Aorta (tissue), 5 donors: ENCODE results near the gene TEX52. TPM values are rescaled to one million over a fixed set of nuclear protein-coding genes. Genes with fewer than 3 reads are reported as not detected.

Source experiments
- ATAC-seq: fragments of 200-7000 bp; cut with Tn5 transposase; one replicate; pipeline ENCODE4 v1.9.1; 2022; ENCODE audit warnings: moderate library complexity; ENCODE audit not compliant: low FRiP score
- DNase-seq, 2 donors: peaks; one replicate each; pipeline ENCODE4 v3.0.0-alpha.2; 2020
- H3K27ac ChIP-seq, 2 donors: one replicate each; pipeline ENCODE4 v1.5.1; 2013; ENCODE audit warnings: low read length in 2 of 2, mild to moderate bottlenecking in 2 of 2, moderate library complexity in 2 of 2, control low read depth in 1 of 2, inconsistent platforms in 1 of 2, low read depth in 1 of 2
- H3K27me3 ChIP-seq, 2 donors: one replicate each; pipeline ENCODE4 v1.6.1; 2013; ENCODE audit warnings: control low read depth in 1 of 2, low read length in 1 of 2, mild to moderate bottlenecking in 1 of 2, moderate library complexity in 1 of 2; ENCODE audit not compliant: insufficient read depth in 2 of 2, control insufficient read depth in 1 of 2
- H3K36me3 ChIP-seq, 2 donors: one replicate each; pipeline ENCODE4 v1.6.1; 2013; ENCODE audit warnings: control low read depth in 1 of 2, low read length in 1 of 2, mild to moderate bottlenecking in 1 of 2; ENCODE audit not compliant: insufficient read depth in 2 of 2, control insufficient read depth in 1 of 2
- H3K4me1 ChIP-seq, 2 donors: one replicate each; pipeline ENCODE4 v1.6.1; 2013; ENCODE audit warnings: low read length in 2 of 2, control low read depth in 1 of 2, mild to moderate bottlenecking in 1 of 2, moderate library complexity in 1 of 2; ENCODE audit not compliant: insufficient read depth in 2 of 2, control insufficient read depth in 1 of 2
- H3K4me3 ChIP-seq, 2 donors: one replicate each; pipeline ENCODE4 v1.5.1; 2013; ENCODE audit warnings: low read length in 2 of 2, control low read depth in 1 of 2, mild to moderate bottlenecking in 1 of 2
- H3K9me3 ChIP-seq: one replicate; pipeline ENCODE4 v1.6.1; 2013; ENCODE audit warnings: mild to moderate bottlenecking, low read length; ENCODE audit not compliant: control insufficient read depth
- WGBS, 2 donors: extraction: QIAGEN DNeasy Blood & Tissue Kit; methylation state at CpG; one replicate each; pipeline ENCODE4 v1.1.7; 2013; 5-methylcytosine and 5-hydroxymethylcytosine counted together
- intact Hi-C, 2 donors: fragments of 100-400 bp; cut with DNase I; formaldehyde crosslinking; loops; one replicate each; pipeline versions ENCODE4 v1.14.2 to v1.15.0; 2022
- polyA plus RNA-seq, 2 donors: library from polyadenylated mRNA; stranded (reverse); fragments of 200-250 nt; gene quantifications; one replicate each; pipeline ENCODE4 v1.2.3, GENCODE V29; 2013
- total RNA-seq, 2 donors: library from RNA; stranded (reverse); fragmentation: NEBNext Ultra II Directional; extraction: Animal tissue kit (Norgen Biotek cat#: 25700); gene quantifications; one replicate each; pipeline ENCODE4 v1.2.1, GENCODE V29; 2021
- donor health status: healthy with polysubstance abuse.
- donor health status: Bipolar disorder and iron deficiency.
- donor health status: DM: no; HTN: no; CAD: no.
- donor health status: DM: no; HTN: no; CAD: no.
- donor health status: DM: yes; HTN: yes; CAD: no.

TEX52 gene
- total and polyA plus RNA-seq, 4 donors = not detected

DNA sequence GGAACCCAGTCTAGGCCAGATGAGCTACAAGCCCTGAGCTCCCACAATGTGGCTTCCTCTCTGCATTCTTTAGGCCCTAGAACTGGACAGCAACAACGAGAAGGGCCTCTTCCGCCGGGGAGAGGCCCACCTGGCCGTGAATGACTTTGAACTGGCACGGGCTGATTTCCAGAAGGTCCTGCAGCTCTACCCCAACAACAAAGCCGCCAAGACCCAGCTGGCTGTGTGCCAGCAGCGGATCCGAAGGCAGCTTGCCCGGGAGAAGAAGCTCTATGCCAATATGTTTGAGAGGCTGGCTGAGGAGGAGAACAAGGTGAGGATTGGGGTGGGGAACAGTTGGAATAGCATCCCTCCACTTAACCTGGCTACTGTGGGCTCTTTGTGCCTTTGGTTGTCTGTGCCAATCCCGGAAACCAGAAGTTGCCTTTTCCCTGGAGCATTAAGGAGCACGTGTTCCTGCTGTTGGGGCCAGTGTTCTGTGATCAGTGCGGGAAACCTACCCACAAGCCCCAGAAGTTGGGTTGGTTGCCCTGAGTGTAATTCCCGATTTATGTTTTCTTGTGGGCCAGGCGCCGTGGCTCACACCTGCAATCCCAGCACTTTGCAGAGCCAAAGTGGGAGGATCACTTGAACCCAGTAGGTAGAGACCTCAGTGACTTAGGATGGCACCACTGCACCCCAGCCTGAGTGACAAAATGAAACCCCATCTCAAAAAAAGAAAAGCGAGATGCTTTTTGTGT, 55.6 kb downstream of the TEX52 start:
- 57 to 58% methylated on average over 16 of the region's 16 CpGs for WGBS, 2 donors
- Histone ChIP-seq H3K9me3 (no peaks in the 10 kb centered on the region), H3K36me3 (peaks cover 0 to 24% of the 10 kb centered on the region in 2 donors), H3K4me3 (no peak overlapping the region), H3K27ac (no peak overlapping the region), H3K4me1 (peaks cover 0 to 3% of the 10 kb centered on the region in 2 donors), H3K27me3 (no peaks in the 10 kb centered on the region)
- ATAC-seq (no peak), DNase-seq (no peak)
- intact Hi-C loops = no loop called here

DNA sequence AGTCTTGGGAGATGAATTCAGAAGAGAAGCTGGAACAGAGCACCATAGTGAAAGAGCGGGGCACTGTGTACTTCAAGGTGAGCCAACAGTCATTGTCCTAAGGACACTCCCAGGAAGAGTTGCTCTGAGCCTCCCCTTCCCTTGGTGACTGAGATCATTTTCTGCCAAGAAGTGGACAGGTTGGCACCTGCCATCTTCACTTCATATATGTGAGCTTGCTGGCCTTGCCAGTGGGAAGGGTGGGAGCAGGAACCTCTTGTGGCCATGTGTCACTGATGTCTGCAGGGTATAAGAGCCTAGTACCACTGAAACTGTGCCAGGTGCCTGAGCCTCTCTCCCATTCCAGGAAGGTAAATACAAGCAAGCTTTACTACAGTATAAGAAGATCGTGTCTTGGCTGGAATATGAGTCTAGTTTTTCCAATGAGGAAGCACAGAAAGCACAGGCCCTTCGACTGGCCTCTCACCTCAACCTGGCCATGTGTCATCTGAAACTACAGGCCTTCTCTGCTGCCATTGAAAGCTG, 56.7 kb downstream of the TEX52 start:
- Histone ChIP-seq H3K9me3 (no peaks in the 10 kb centered on the region), H3K4me1 (peaks cover 0 to 3% of the 10 kb centered on the region in 2 donors), H3K27me3 (no peaks in the 10 kb centered on the region), H3K27ac (no peak overlapping the region), H3K36me3 (peaks cover 0 to 24% of the 10 kb centered on the region in 2 donors), H3K4me3 (no peak overlapping the region)
- WGBS, 2 donors = 88 to 91% methylated on average over 3 of the region's 3 CpGs
- ATAC-seq (no peak), DNase-seq (no peak)
- intact Hi-C loops = no loop called here

Other genes with a start within 250 kb of the TEX52 start
- gene FKBP4, start 62.1 kb downstream of the TEX52 start, total RNA-seq = 10 to 100 TPM; 42.9 to 50.2 TPM
- gene FKBP4, start 62.1 kb downstream of the TEX52 start, polyA plus RNA-seq = 10 to 100 TPM; 18.2 to 23.8 TPM
- 10 to 100 TPM; 23.9 to 43.7 TPM for gene ITFG2, start 44.4 kb downstream of the TEX52 start, total RNA-seq
- gene ITFG2, start 44.4 kb downstream of the TEX52 start, polyA plus RNA-seq = 10 to 100 TPM in 1 of 2 donors, 1 to 10 TPM in 1; 5.9 to 33.2 TPM
- gene NRIP2, start 22.0 kb downstream of the TEX52 start, total RNA-seq = 1 to 10 TPM; 7.8 to 8.1 TPM
- gene NRIP2, start 22.0 kb downstream of the TEX52 start, polyA plus RNA-seq = 1 to 10 TPM; 1.8 to 7.9 TPM
- 1 to 10 TPM in 1 of 2 donors, under 1 TPM in 1; 0.84 to 1.6 TPM for gene FOXM1, start 20.1 kb upstream of the TEX52 start, total RNA-seq
- 1 to 10 TPM in 1 of 2 donors, under 1 TPM in 1; 0.20 to 6.1 TPM for gene FOXM1, start 20.1 kb upstream of the TEX52 start, polyA plus RNA-seq
- 10 to 100 TPM in 1 of 2 donors, 1 to 10 TPM in 1; 7.9 to 12.5 TPM for gene RHNO1, start 20.2 kb upstream of the TEX52 start, total RNA-seq
- 10 to 100 TPM in 1 of 2 donors, 1 to 10 TPM in 1; 5.0 to 11.4 TPM for gene RHNO1, start 20.2 kb upstream of the TEX52 start, polyA plus RNA-seq
- 10 to 100 TPM; 22.4 to 35.0 TPM for gene TULP3, start 33.9 kb upstream of the TEX52 start, total RNA-seq
- gene TULP3, start 33.9 kb upstream of the TEX52 start, polyA plus RNA-seq = 10 to 100 TPM; 10.5 to 26.6 TPM
- 10 to 100 TPM; 27.1 to 29.0 TPM for gene TEAD4, start 102.4 kb upstream of the TEX52 start, total RNA-seq
- 10 to 100 TPM in 1 of 2 donors, 1 to 10 TPM in 1; 8.9 to 13.2 TPM for gene TEAD4, start 102.4 kb upstream of the TEX52 start, polyA plus RNA-seq
- 10 to 100 TPM; 43.5 to 50.6 TPM for gene TSPAN9, start 220.3 kb upstream of the TEX52 start, total RNA-seq
- gene TSPAN9, start 220.3 kb upstream of the TEX52 start, polyA plus RNA-seq = 10 to 100 TPM in 1 of 2 donors, 1 to 10 TPM in 1; 7.1 to 27.4 TPM